Stimulated activated CD4-positive, alpha-beta T cell treated with anti-CD3 and anti-CD28 coated beads, Interleukin-2, amount 100 ng/mL, for 24 hours (primary cell): Measurements from ENCODE around the gene ALX1.
"Not testable (repeated sequence)": the region's sequence is repeated elsewhere in the genome, so short reads cannot be mapped to it uniquely, and the experiment has no call there.

Source experiments
- DNase-seq, 2 donors: peaks; one replicate each; pipeline ENCODE4 v3.0.0-alpha.2; 2020

The ALX1 gene

DNA sequence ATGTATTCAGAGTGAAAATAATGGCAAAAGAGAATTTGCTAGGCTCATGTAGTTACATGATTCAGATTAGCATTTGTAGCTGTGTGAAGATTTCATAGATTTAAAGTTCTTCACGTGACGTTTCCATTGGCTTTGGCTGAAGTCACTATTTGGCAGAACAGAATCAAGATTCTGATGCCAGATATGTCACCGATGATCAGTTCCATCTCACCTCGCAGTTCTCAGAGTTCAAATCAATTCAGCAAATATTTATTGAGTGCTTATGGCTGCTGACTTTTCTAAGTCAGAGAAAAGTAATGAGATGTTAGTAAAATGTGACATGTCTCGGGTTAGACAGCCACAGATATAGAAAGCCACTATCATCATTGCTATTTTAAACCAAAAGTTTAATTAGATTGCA lies 28.4 kb downstream of the ALX1 start:
- no peak for DNase-seq

DNA sequence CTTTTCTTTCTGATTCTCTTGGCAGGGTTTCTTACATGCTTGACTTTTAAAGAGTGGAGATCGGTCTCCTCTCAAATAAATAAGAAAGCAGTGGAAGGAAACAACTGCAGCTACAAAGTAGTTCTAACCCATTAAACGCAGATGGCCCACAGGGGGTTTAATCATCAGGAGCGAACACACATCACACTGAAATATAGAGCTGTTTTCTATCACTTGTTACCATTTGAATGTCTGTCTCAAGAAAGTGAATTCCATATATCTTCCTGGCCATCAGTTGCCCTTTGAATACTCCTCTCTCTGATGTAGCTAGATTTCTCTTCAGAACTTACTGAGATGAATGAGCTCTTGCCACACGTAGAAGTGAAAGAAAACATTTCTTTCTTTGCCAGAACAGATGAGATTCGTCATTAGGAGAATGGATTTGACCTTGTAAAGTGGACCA lies 29.1 kb downstream of the ALX1 start:
- DNase-seq, result no peak

DNA sequence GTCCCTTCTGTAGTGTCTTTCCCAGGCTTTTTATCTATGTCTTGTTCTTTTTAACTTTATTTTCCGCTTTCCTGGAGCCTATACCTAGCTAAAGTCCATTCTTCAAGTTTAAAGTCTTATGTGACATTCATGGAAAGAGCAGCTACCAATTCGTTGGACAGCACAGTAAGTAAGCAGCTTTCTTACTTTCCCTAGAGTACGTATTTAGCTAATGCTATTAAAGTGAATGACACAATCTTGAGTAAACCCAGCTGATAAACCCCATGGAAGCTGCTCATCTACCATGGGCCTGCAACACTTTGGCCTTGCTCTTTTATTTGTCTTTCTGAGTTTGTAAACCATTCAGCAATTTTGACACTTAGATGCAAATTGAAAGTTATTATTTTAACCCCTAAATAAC lies 30.0 kb downstream of the ALX1 start:
- no peak for DNase-seq

DNA sequence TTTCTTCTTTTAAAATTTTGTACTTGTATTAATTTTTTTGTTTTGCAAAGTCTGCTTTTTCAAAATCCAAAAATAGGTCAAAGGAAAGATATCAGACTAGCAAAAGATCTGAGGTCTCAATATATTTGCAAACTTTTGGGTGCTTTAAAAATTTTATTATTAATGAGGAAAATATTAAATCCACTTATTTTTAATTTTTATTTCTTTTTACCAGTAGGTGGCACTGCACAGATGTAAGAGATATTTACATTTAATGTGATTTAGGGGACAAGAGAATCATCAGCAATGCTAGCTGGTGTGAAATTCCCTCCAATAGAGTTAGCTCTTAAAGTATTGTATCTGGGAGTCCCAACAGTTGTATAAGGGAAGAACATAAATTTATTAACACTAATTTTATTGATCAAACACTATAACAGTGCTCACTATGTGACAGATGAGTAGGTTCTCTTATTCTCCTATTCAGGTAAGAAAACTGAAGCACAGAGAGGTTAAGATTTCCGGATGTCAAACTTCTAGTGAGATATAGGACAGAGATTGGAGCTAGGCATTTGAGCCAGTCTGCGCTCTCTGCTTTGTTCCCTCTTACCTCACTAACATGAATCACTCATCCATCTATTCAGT lies 30.5 kb downstream of the ALX1 start:
- DNase-seq, result no peak

DNA sequence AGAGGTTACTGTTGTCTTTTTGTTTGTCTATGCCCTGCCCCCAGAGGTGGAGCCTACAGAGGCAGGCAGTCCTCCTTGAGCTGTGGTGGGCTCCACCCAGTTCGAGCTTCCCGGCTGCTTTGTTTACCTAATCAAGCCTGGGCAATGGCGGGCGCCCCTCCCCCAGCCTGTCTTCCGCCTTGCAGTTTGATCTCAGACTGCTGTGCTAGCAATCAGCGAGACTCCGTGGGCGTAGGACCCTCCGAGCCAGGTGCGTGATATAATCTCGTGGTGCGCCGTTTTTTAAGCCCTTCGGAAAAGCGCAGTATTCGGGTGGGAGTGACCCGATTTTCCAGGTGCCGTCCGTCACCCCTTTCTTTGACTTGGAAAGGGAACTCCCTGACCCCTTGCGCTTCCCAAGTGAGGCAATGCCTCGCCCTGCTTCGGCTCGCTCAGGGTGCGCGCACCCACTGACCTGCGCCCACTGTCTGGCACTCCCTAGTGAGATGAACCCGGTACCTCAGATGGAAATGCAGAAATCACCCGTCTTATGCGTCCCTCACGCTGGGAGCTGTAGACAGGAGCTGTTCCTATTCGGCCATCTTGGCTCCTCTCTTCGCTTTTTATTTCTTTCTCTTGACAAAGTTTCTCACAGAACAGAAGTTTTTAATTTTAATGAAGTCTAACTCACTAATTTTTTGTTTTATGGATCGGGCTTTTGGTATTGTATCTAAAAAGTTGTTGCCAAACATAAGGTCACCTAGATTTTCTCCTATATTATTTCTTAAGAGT lies 38.0 kb downstream of the ALX1 start:
- DNase-seq, result not testable (repeated sequence)

DNA sequence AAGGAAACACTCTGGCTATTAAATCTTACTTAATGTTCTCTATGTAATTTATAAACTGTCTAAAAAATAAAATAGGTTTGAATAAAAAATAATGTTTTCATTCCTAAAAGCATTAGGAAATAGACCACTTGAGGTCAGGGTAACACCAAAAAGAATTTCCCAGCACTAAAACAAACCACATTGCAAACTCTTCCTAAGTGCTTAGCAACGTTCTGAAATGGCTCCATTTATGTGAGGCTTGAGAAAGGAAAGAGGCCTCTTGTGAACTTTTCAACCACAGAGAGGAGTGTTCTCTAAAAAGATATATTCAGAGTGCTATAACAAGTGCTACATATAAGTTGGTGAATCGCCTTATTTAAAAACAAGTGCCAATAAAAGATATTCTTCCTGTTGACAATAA lies 42.7 kb downstream of the ALX1 start:
- no peak for DNase-seq

DNA sequence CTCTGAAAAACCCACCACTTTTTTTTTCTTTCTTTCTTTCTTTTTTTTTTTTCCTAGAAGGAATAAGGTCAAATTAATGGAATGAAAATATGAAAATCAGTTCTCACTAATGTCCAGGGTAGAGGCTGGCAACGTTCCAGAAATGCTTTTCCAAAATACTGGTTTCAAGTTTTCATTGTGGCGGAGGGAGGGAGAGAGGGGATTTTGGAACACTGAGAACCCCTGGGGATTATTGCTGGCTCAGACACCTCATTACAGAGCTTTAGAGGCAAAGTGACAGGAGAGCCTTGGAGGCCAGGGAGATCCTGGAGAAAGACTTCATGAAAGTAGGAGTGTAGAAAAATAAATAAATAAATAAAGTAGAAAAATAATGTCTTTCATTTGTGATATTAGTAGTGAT lies 45.4 kb downstream of the ALX1 start:
- no peak for DNase-seq

DNA sequence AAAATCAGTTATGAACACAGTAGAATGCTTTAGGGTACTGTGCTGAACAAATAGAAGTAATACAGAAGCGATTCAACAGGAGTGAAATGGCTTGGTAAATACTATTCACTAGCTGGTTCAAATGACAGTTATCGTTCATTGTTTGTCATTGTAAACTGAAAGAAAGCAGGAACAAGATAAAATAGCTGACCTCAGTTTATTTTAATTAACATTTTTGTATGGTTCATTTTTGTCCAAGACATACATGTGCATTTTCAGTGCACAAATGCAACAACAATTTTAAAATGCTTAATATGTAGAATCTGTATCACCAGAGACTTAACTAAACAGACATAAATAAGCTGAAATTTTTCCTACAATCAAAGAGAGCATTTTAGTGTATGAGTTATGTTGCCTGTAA lies 49.9 kb downstream of the ALX1 start:
- DNase-seq, result no peak

DNA sequence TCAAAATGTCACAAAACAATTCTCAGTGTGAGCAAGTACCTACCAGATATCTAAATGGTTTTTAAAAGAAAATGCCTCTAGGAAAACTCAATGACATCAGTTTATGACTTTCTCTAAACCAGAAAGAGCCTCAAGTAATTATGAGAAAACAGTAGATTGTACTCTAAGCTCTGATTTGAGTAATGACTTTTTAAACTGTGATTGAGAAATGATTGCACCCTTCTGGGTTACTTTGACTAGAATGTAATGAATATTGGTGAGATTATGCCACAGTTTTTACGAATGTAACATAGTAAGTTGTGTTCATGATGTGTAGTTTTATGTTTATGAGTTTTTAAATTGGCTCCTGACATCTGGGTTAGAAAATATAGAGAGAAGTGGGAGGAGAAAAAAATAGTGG lies 68.8 kb downstream of the ALX1 start:
- no peak for DNase-seq

DNA sequence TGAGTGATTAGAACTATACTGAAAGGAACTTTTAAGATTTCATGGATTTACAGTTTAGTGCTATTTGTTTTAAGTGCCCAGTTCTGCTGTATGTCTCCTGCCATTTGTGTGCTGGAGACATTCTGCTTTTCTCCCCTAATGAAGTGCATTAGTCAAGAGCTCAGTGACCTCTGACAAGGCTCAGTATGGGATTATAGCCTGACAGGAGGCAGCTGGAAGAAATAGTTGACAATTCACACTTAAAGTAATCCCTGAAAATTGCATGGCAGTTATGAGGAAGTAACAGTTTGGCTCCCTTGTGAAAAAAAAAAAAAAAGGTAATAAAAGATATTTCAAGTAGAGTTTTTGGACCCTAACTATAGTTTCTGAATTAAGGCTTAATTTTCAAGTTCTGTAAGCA lies 70.3 kb downstream of the ALX1 start:
- DNase-seq, result no peak
